ENCODE measurements around the gene KIF13A.

DNA sequence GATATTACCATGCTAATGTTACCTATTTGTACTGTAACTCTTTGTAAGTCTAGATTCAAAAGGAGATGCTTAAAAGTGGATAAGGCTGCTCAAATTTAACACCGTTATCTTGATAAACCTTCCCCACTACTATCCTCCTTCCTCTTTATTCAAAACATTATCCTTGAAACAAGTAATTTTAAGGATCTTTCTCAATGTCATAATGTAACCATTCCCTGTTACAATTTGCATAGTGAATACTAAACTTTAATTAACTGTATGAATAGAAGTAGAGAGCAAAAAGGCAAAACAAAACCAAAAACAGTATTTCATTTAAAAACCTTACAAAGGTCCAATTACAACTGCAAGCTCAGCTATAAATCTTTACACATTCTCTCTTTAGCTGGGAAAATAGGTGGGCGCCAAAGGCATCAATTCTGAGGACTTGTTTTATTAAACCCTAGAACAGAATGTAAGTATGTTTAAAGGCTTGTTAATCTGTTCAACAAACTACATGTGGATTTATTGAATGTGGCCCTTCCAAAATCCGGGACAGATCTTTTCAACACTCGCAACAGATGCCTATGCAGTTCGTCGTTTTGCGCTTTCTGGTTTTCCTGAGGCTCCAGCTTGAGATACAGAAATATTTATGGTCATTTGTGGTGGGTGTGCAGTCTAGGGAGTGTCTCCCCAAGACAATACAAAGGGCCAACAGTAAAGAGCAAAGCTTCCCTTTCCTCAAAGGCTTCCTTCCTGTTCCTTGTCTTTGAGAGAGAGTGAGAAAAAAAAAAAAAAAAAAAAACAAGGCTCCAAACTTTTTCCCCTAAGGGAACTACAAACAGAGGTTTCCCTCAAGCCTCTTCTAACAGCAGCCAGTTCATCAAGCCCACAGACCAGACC is 15.1 kb downstream of the KIF13A start:
- TF ChIP-seq, protein P1, sequence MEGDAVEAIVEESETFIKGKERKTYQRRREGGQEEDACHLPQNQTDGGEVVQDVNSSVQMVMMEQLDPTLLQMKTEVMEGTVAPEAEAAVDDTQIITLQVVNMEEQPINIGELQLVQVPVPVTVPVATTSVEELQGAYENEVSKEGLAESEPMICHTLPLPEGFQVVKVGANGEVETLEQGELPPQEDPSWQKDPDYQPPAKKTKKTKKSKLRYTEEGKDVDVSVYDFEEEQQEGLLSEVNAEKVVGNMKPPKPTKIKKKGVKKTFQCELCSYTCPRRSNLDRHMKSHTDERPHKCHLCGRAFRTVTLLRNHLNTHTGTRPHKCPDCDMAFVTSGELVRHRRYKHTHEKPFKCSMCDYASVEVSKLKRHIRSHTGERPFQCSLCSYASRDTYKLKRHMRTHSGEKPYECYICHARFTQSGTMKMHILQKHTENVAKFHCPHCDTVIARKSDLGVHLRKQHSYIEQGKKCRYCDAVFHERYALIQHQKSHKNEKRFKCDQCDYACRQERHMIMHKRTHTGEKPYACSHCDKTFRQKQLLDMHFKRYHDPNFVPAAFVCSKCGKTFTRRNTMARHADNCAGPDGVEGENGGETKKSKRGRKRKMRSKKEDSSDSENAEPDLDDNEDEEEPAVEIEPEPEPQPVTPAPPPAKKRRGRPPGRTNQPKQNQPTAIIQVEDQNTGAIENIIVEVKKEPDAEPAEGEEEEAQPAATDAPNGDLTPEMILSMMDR (IDR thresholded peaks at IDR 0.05): no peak
- no peak for TF ChIP-seq POLR2AphosphoS5 (IDR thresholded peaks at IDR 0.05)

All from breast epithelium (tissue), 3 donors.